GM12875 (cell line): Measurements from ENCODE around the gene GPR142.

Source experiments
- H3K4me3 ChIP-seq: one replicate; pipeline ENCODE4 v1.5.1; 2011; ENCODE audit warnings: low read depth, low read length, control low read depth
- CTCF ChIP-seq: IDR thresholded peaks from 2 replicates; pipeline ENCODE4 v1.5.1; 2011; ENCODE audit warnings: low read depth, mild to moderate bottlenecking, control low read depth, inconsistent platforms, low read length, moderate library complexity, borderline replicate concordance; ENCODE audit not compliant: insufficient read depth

Gene GPR142

GRCh38 chr17:74393346-74393942 is 26.1 kb downstream of the GPR142 start:
- TF ChIP-seq CTCF: no peak
- no peak overlapping the region for H3K4me3 ChIP-seq

DNA sequence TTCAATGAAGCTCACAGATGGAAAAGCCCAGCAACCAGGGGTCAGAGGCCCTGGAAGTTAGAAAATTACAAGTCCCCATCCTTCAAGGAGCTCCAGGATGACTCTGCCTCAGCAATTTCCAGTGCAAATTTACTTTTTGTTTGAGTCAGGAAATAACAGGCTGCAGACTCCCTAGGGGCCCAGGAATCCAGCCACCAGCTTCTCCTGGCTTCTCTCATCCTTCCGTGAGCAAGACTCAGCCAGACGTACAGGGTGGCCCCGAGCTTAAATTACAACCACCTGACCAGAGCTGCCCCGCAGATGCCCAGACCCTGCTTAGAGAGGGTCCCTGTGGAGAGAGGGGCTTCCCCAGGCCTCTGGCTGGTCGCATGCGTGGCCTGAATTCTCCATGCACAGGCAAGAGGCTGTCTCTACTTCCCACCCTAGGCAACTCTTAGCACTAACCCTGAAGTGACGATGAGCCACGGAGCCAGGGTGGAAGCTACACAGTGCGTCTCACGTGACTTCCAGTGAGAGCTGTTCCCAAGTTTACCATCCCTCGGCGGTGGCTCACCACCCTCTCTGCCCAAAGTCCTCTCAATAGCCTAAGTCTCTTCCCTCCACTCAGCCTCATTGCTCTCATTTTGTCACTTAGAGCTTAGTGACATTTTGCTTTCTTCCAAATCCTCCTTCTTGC is 27.1 kb downstream of the GPR142 start:
- TF ChIP-seq CTCF: no peak
- H3K4me3 ChIP-seq: no peak overlapping the region

DNA sequence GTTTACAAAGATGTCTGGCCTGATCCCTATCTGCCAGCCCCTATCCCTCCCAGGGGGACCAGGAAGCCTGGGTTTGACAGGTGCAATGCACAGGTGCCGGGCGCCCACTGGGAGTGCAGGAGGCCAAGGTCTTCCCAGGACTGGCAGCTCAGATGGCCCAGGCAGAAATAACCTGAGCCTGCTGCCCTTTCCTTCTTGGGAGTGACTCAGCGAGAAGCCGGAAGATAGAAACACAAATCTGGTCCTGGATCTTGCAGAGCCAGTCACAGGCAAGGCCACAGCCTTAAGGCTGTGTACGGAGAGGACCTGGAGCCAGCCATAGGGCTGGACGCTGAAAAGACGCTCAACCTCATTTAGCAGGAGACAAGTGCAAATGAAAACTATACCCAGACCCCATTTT is 27.7 kb downstream of the GPR142 start:
- H3K4me3 ChIP-seq: no peak overlapping the region
- TF ChIP-seq CTCF: no peak

GRCh38 chr17:74396567-74396966 is 29.3 kb downstream of the GPR142 start:
- H3K4me3 ChIP-seq: no peak overlapping the region
- no peak for TF ChIP-seq CTCF

- TF ChIP-seq CTCF: no peak
- no peak overlapping the region for H3K4me3 ChIP-seq
Measured at GRCh38 chr17:74402048-74402447, 34.7 kb downstream of the GPR142 start.

DNA sequence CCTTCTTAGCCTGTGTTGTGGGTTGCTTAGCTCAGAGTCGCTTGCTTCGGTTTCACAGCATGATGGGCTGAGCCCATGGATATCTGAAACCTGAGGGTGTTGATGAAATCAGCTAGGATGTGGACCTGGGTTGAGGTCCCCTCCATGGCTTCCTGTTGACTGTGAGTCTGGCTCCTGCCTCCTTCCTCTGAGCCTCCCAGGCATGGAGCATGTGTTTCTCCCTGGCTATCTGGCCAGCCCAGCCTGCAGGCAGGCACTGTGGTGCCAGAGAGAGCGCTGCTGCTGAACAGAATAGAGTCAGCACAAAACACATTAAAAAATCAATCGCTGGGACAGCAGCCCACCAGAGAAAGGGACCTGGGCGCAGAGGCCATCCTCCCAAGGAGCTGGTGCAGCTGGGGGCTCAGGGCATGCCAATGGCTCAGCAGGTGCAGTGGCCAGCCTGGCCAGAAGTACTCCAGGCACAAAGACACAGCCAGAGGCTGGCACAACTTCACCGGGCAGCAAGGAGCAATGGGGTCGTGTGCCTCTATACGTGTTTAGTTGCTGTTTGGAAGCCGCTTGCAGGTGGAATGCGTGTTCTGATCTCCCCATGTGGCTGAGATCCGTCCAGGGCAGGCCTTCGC is 36.3 kb downstream of the GPR142 start:
- TF ChIP-seq CTCF: no peak
- H3K4me3 ChIP-seq: no peak overlapping the region

- H3K4me3 ChIP-seq: no peak overlapping the region
- TF ChIP-seq CTCF: no peak
Measured at GRCh38 chr17:74404218-74404617, 36.9 kb downstream of the GPR142 start.
